Tibial nerve (tissue), 4 donors: ENCODE measurements around the gene MCM3AP.

Experiments used
- CTCF ChIP-seq, 5 experiments: fragments of 200-600 bp in 3 of 5; fragments of 450-650 bp in 2 of 5; sonication (generic) in 3 of 5; IDR thresholded peaks; one replicate each; pipeline ENCODE4 v1.5.1; 2016 to 2019; ENCODE audit warnings: antibody characterized with exemption in 5 of 5, mild to moderate bottlenecking in 3 of 5, moderate library complexity in 2 of 5
- EP300 ChIP-seq, 2 donors: sonication (generic); formaldehyde crosslinking; IDR thresholded peaks; one replicate each; pipeline ENCODE4 v1.6.1; 2017; ENCODE audit warnings: antibody characterized with exemption in 2 of 2, mild to moderate bottlenecking in 1 of 2
- POLR2A ChIP-seq, 2 donors: fragments of 450-650 bp; IDR thresholded peaks; one replicate each; pipeline ENCODE4 v1.6.1; 2017; ENCODE audit warnings: antibody characterized with exemption in 2 of 2, mild to moderate bottlenecking in 2 of 2, moderate library complexity in 2 of 2

GRCh38 chr21:46228345-46229051 lies 56.9 kb downstream of the MCM3AP start, which contains the start of gene LSS:
- TF ChIP-seq CTCF (IDR thresholded peaks at IDR 0.05) (no peak), POLR2A (IDR thresholded peaks at IDR 0.05) (peak in 1 of 2 donors; percentile 85), EP300 (IDR thresholded peaks at IDR 0.05) (peak in 1 of 2 donors; percentile 87)
